ENCODE measurements around the gene SNX4.
A peak's percentile ranks its signal among the peaks of the same experiment; 100 is the strongest.

The SNX4 gene

GRCh38 chr3:125401402-125401801 is 118.6 kb downstream of the SNX4 start:
- DNase-seq: no peak

GRCh38 chr3:125398952-125399351 is 121.0 kb downstream of the SNX4 start:
- DNase-seq: peak; percentile 21
